Activated CD4-positive, alpha-beta T cell treated with anti-CD3 and anti-CD28 coated beads for 24 hours (primary cell): Measurements from ENCODE around the gene SIMC1.
"Not testable (repeated sequence)": the region's sequence is repeated elsewhere in the genome, so short reads cannot be mapped to it uniquely, and the experiment has no call there.

Experiments
- DNase-seq, 2 donors: peaks; one replicate each; pipeline ENCODE4 v3.0.0-alpha.2; 2020; ENCODE audit warnings: low read depth in 2 of 2

SIMC1 gene

DNA sequence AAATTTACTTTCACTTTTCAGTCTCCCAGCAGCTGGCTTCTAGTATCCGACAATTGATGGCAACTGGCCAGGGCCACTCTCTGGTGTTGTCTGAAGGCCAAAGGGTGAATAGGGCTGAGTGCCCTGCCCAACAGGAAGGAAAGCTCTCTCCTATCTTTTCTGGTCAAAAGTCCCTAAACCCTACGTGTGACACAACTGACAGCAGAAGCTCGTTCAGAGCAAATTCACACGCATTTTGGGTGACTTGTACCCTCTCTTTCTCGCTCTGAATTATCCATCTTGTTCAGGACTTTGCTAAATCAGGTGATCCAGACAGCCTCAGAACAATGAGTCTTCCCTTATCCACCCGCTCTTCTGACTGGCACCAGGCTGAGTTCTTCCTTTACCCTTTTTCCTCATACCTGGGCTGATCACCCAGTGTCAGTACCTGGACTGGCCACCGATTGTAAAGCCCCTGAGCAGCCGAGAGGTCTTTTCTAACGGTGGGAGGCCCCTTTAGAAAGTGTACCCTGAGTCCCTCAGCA, 21.8 kb upstream of the SIMC1 start:
- DNase-seq = not testable (repeated sequence)

DNA sequence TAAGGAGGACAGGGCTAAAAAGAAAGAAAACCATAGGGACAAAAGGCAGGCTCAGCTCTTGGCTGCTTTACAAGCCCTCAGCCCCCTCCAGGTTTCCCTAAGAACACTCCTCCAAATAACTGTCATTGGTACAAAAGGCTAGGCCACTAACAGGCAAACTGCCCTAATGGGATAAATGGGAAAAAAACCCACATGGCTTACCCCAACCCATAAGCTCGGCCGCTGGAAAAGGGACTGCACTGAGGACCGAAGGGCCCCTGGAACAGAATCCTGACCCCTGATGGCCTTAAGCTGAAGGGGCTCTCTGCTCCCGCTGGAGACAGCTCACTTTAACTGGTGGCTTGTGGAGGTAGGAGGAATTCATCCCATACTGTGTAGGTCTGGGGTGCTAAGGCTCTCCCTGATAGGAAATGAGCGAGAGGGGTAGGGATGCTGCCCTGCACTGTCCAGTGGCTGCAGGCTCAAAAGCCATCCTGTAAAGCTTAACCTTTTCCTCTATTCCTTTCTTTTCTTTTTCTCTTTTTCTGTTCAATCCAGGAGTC, 21.0 kb upstream of the SIMC1 start:
- not testable (repeated sequence) for DNase-seq

DNA sequence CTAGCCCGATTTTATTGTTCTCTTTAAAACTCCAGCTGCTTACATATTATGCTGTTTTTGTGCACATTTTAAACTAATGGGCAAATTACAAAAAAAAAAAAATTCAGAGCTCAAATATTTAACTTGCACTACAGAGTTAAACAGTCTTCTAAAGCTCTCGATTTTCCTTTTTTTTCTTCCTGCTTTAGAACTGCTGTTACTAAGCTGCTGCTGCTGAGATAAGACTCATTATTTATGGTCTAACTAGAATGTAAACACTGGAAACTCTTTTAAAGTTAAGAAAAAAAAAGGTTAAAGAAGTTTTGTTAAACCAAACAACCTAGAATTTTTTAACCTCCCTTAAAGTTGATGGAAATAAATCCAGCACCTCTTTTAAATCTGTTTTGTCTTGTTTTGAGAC, 20.5 kb upstream of the SIMC1 start:
- not testable (repeated sequence) for DNase-seq

DNA sequence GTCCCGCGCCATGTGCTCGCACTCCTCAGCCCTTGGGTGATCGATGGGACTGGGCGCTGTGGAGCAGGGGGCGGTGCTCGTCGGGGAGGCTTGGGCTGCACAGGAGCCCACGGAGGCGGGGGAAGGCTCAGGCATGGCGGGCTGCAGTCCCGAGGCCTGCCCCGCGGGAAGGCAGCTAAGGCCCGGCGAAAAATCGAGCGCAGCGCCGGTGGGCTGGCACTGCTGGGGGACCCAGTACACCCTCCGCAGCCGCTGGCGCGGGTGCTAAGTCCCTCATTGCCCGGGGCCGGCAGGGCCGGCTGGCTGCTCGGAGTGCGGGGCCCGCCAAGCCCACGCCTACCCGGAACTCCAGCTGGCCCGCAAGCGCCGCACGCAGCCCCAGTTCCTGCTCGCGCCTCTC, 16.2 kb upstream of the SIMC1 start:
- not testable (repeated sequence) for DNase-seq

DNA sequence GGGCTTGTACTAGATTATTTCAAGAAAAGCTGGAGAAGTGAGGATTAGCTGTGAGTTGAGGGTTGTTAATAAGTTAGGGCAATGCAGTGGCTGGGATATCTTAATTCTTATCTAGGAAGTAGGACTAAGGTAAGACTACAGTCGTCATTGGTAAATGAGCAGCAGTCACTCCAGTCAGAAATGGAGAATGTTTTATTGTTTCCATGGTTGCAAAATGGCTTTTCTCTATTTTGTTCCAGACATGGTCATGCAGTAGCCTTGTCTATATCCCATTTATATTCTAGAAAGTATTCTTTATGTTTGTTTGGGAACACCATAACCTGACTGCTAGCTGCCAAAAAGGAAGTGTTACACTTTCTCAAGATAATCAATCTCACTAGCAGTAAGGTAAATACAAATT, 9.9 kb upstream of the SIMC1 start:
- not testable (repeated sequence) for DNase-seq

DNA sequence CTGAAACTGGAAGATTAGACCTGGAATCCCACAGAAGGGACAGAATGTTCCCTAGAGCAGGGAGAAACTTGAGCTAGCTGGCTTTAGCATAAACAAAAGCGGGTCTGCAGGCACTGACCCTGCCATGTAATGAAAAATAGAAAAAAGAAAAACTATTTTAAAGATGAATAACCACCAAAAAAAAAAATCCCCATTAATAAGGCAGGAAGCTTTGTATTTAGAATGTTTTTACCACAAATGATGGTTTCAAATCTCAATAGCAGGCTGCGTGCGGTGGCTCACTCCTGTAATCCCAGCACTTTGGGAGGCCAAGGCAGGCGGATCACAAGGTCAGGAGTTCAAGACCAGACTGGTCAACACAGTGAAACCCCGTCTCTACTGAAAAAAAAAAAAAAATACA, 5.0 kb upstream of the SIMC1 start:
- not testable (repeated sequence) for DNase-seq

DNA sequence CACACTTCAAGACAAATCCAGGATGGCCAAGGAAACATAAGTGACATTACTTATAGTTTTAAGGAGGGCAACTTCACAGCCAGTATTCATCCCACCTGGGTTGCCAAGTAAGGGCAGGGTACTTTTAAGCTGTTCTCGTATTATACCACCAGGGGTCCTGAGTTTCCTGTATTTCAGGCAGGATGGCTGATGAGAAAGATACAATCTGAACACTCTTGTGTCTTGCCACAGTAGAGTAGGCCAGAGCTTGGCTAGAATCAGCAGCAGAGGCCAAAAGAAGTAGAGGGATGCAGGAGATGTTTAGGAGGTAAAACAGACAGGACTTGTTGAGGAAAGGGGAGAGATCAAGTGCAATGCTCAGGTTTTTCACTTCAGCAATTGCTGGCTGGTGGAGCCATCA, 3.1 kb upstream of the SIMC1 start:
- DNase-seq = peak in 1 of 2 donors; percentile 13

DNA sequence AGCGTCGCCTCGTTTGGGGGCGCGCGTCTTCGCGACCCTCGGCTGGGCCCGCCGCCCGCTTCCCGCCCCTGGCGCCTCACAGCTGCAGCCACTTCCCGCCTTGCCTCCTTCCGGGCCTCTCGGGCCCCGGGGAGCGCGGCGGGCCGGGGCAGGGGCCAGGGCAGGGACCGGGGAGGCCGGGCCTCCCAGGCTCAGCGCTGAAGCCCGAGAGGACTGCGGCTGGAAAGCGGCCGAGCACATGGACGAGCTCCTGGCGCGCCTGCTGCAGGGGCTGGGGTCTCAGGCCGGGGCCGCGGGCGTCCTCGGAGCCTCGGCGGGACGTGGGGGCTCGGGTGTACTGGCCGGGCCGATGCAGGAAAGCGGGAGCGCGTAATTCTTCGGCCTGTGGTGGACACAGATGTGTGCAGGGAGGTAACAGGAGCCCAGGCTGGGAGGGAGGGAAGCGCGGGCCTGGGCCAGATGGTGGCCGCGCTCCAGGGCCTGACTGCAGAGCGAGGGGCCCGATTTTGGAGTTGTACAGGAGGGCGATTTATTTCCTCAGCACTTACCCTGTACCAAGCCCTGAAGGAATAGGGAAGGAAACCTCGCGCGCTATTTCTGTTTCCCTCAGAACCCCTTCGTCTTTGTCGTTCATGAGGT, 540 bp downstream of the SIMC1 start:
- not testable (repeated sequence) for DNase-seq

DNA sequence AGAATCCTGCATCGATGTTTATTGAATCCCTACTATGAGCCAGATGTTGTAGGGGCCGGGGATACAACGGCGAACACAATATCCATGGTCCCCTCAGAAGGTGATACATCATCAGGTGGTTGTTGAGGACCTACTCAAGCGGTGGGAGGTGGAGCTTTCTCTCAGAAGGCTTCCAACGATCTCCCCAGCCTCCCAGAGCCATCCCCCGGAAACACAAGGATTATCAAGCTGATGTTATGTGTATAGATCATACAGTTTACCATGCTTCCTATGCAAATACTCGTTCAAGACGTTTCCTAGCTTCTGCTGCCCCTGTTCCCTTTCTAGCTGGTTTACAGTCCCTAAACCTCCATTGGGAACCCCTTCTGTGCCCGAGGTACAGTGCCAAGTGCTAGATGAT, 1.1 kb downstream of the SIMC1 start:
- DNase-seq = not testable (repeated sequence)

DNA sequence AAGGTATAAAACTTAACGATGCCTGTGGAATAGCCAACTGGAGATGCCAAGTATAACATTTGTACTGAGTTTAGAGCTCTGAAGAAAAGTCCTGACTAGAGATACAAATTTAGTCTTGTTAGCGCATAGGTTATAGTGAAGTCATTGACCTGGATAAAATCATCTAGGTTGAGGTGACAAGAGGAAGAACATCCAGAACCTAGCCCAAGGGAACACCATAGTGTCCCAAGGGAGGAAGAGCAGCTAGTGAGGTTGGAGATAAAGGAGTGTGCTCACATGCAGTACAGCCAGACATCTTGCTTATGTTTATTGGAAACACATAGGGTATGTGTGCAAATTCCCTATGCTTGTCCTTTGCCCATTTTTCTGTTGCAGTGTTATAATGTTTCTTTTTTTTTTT, 6.1 kb downstream of the SIMC1 start:
- not testable (repeated sequence) for DNase-seq

DNA sequence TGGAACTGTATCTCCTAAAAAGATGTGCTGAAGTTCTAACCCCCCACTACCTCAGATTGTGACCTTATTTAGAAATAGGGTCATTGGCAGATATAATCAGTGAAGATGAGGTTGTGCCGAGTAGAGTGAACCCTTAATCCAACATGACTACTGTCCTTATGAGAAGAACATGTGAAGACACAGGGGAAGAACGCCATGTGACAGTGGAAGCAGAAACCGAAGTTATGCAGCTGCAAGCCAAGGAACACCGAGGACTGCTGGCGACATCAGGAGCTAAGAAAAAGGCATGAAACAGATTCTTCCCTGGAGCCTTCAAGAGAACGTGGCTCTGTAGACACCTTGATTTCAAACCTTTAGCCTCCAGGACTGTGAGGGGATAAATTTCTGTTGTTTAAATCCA, 6.8 kb downstream of the SIMC1 start:
- not testable (repeated sequence) for DNase-seq

DNA sequence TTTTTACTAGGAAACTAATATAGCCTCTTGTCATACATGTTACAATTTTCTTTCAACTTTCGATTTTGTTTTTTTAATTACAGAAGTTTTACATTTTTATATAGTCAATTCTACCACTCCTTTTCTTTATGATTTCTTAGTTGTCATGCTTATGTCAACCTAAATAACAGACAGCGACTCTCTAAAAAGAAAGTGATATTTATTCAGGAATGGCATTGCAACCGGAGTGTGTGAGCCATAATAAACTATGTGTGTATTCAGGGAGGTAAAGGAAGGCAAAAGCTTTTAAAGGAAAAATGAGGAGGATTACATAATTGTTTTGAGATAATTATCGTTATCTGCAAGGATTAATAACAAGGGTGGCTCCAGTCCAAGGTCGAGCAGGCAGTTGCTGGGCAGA, 7.3 kb downstream of the SIMC1 start:
- not testable (repeated sequence) for DNase-seq

DNA sequence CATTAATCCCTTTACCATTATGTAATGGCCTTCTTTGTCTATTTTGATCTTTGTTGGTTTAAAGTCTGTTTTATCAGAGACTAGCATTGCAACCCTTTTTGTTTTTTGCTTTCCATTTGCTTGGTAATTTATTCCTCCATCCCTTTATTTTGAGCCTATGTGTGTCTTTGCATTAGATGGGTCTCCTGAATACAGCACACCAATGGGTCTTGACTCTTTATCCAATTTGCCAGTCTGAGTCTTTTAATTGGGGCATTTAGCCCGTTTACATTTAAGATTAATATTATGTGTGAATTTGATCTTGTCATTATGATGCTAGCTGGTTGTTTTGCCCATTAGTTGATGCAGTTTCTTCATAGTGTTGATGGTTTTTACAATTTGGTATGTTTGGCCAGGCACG, 12.5 kb downstream of the SIMC1 start:
- DNase-seq = not testable (repeated sequence)

DNA sequence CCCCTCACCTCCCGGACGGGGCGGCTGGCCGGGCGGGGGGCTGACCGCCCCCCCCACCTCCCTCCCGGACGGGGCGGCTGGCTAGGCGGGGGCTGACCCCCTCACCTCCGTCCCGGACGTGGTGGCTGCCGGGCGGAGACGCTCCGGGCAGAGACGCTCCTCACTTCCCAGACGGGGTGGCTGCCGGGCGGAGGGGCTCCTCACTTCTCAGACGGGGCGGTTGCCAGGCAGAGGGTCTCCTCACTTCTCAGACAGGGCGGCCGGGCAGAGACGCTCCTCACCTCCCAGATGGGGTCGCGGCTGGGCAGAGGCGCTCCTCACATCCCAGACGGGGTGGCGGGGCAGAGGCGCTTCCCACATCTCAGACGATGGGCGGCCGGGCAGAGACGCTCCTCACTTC, 13.9 kb downstream of the SIMC1 start:
- DNase-seq = not testable (repeated sequence)

DNA sequence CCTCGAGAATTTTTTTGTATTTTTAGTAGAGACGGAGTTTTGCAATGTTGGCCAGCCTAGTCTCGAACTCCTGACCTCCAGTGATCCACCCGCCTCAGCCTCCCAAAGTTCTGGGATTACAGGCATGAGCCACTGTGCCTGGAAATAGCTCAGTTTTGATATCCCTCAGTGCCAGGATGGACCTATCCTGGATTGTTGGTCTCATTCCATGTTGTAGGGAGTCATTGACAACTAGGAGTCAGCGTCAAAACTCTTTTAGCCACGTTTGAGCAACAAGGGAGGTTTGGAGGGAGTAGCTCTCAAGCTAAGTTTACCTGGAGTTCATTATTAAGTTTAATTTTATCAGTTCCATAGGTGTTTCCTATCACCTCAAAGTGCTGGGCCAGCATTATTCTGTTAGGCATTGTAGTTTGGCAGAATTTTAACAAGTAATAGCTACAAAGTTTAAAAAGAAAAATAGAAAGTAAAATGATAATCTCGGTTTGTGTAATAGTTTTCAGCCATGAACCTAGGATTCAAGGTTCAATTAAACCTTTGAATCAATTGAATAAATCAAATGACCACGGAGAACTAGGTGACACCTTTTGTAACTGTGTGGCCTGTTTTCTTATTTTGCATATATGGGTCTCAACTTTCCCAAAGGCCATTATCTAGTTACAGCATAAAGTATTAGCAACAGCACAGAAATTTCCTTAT, 15.3 kb downstream of the SIMC1 start:
- not testable (repeated sequence) for DNase-seq

DNA sequence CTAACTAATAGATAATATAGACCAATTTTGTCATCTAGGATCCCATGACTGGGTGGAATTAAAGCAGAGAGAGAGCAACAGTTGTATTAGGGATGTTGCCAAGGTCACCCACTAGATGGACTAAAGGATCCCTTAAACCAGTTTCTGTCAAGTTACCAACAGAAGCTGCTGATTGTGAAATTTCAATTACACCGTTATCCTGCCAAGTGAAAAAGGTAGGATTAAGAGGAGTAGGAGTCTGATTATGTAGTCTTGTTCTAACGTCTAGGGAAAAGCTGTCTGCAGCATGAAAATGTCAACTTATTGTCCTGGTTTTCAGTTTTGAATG, 15.8 kb downstream of the SIMC1 start:
- DNase-seq = not testable (repeated sequence)

DNA sequence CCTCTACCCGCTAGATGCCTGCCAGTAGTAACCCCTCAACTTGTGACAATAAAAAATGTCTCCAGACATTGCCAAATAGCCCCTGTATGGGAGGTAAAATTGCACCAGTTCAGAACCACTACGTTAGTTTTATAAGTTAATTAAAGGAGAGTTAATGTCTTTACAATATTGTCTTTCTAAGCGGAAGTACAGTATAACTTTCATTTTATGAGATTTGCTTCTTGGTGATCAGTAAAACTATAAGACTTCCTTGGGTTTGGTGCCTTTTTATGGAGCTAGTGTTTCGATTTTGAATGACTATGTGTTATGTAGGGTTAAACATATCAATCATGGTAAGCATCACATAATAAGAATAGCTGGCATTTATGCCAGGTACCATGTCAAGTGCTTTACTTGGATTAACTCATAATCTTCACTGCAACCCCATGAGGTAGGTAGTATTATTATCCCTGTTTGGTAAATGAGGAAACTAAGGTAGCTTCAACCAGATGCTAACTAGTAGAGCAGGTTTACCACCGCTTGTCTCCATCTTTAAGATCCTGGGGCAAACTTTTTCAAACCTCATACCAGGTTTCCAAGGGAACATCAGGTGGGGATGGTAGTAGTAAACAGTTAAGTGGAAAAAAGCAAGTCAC, 19.8 kb downstream of the SIMC1 start:
- DNase-seq = not testable (repeated sequence)

DNA sequence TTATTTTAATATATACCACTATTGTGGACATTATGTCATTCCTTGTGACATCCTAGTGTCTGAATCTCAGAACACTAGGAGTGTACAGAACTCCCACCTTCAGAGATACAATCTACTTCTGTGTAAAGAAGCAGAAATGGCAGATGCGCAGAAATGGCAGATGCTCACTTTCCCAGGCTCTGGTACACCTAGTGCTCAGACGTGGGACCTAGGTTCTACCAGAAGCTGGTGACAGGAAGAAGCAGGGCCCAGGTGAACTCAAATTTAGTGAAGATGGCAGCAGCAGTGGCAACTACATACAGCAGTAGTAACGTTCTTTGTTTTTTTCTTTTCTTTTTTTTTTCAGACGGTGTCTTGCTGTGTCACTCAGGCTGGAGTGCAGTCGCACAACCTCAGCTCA, 22.5 kb downstream of the SIMC1 start:
- DNase-seq = not testable (repeated sequence)

DNA sequence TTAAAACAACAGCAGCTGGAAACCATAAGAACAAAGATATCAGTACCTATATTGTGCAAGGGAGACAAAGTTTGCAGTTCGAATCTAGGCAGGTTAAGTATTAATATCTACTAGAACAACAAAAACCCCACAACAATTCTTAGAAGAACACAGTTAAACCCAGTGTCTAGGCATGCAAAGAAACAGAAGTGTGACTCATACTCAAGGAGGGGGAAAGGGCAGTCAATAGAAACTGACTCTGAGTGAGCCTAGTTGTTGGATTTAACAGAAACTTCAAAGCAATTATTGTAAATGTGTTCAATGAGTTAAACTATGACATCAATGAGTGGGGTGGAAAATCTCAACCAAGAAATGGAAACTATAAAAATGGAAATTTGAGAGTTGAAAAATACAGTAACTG, 28.2 kb downstream of the SIMC1 start:
- DNase-seq = not testable (repeated sequence)

DNA sequence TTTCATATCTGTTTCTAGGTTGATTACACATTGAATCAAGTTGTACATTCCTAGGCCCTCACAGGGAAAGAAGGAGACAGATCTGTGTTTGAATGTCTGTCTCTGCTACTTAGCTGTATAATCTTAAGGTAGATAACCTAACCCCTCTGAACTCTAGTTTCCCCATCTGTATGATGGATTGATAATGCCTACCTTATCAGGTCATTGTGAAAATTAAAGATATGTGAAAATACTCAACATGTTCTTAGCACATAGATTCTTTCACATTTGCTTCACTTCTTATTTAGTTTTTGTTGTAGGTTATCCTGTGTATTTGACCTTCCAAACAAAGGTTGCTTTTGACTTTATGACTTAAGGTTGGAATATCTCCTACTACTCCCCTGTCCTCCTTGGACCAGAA, 50.8 kb downstream of the SIMC1 start:
- DNase-seq = not testable (repeated sequence)

DNA sequence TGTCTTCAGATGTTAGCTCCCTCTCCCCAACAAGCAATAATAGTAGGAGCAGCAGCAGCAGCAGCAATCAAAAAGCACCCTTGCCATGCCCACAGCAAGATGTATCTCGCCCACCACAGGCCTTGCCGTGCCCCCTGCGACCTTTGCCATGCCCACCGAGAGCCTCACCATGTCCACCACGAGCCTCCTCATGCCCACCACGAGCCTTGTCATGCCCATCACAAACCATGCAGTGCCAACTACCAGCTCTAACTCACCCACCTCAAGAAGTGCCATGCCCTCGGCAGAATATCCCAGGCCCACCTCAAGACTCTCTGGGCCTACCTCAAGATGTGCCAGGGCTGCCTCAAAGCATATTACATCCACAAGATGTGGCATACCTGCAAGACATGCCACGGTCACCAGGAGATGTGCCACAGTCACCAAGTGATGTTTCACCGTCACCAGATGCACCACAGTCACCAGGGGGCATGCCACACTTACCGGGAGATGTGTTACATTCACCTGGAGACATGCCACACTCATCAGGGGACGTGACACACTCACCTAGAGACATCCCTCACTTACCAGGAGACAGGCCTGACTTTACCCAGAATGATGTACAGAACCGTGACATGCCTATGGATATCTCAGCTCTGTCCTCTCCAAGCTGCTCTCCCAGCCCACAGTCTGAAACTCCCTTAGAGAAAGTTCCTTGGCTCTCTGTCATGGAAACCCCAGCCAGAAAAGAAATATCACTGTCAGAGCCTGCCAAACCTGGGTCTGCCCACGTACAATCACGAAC, 52.0 kb downstream of the SIMC1 start:
- DNase-seq = not testable (repeated sequence)

DNA sequence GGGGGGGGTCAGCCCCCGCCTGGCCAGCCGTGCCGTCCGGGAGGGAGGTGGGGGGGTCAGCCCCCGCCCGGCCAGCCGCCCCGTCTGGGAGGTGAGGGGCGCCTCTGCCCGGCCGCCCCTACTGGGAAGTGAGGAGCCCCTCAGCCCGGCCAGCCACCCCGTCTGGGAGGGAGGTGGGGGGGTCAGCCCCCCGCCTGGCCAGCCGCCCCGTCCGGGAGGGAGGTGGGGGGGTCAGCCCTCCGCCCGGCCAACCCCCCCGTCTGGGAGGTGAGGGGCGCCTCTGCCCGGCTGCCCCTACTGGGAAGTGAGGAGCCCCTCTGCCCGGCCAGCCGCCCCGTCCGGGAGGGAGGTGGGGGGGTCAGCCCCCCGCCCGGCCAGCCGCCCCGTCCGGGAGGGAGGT, 67.1 kb downstream of the SIMC1 start:
- DNase-seq = not testable (repeated sequence)
